Transverse colon (tissue), 4 donors: ENCODE measurements around the gene NUDCD3. TPM values are rescaled to one million over a fixed set of nuclear protein-coding genes. Genes with fewer than 3 reads are reported as not detected.

ENCODE experiments used
- DNase-seq: peaks from one replicate; pipeline ENCODE4 v3.0.0-alpha.2; 2019
- H3K27ac ChIP-seq, 4 donors: fragments of 200-600 bp; sonication (generic); 2 replicates each; pipeline ENCODE4 v1.5.1; 2016 to 2018; ENCODE audit warnings: inconsistent platforms in 4 of 4
- H3K27me3 ChIP-seq: fragments of 200-600 bp; sonication (generic); 2 replicates; pipeline ENCODE4 v1.5.1; 2017; ENCODE audit warnings: inconsistent platforms
- H3K36me3 ChIP-seq, 4 donors: fragments of 200-600 bp; sonication (generic); 2 replicates each; pipeline ENCODE4 v1.5.1; 2017 to 2019; ENCODE audit warnings: inconsistent platforms in 4 of 4
- H3K4me1 ChIP-seq, 4 donors: fragments of 200-600 bp; sonication (generic); 2 replicates each; pipeline ENCODE4 v1.5.1; 2017 to 2020; ENCODE audit warnings: inconsistent platforms in 4 of 4
- H3K4me3 ChIP-seq, 4 donors: fragments of 200-600 bp; sonication (generic); 1 replicate in 1 of 4; 2 replicates in 3 of 4; pipeline versions ENCODE4 v1.5.1 to v1.6.1; 2017 to 2019; ENCODE audit warnings: inconsistent platforms in 4 of 4
- H3K9me3 ChIP-seq, 2 donors: fragments of 200-600 bp; sonication (generic); 2 replicates each; pipeline ENCODE4 v1.5.1; 2017 to 2019; ENCODE audit warnings: inconsistent platforms in 2 of 2
- EP300 ChIP-seq: sonication (generic); formaldehyde crosslinking; IDR thresholded peaks from one replicate; pipeline ENCODE4 v1.6.1; 2017; ENCODE audit warnings: antibody characterized with exemption, low read depth
- POLR2A ChIP-seq: fragments of 450-650 bp; IDR thresholded peaks from one replicate; pipeline ENCODE4 v1.6.1; 2016; ENCODE audit warnings: antibody characterized with exemption, mild to moderate bottlenecking, moderate library complexity
- POLR2AphosphoS5 ChIP-seq, 3 donors: sonication (generic); formaldehyde crosslinking; IDR thresholded peaks; one replicate each; pipeline ENCODE4 v1.6.1; 2016; ENCODE audit warnings: antibody characterized with exemption in 3 of 3
- WGBS, 2 donors: methylation state at CpG; one replicate each; pipeline ENCODE4 v1.1.5; 2018; ENCODE audit warnings: low coverage in 1 of 2; 5-methylcytosine and 5-hydroxymethylcytosine counted together
- in situ Hi-C, 4 donors: fragments of 200-750 bp; cut with MboI; loops; one replicate each; pipeline versions ENCODE4 v1.15.0 to v1.15.1; 2017; ENCODE audit warnings: low sequenced_read_pairs in 3 of 4, low pct_ligation_motif_present in 1 of 4, low pct_unique_long_range_greater_than_20kb in 1 of 4
- intact Hi-C: fragments of 100-400 bp; cut with DNase I; formaldehyde crosslinking; loops from one replicate; pipeline ENCODE4 v1.15.1; 2023; ENCODE audit warnings: low total_unique reads
- total RNA-seq, 4 donors: library from RNA; depleted of rRNA; stranded (reverse); fragments of >200 nt; gene quantifications; one replicate each; pipeline ENCODE4 v1.1.0, GENCODE V29; 2016
- TF ChIP-seq, protein P1 (sequence below), 5 experiments: fragments of 200-600 bp in 3 of 5; fragments of 450-650 bp in 2 of 5; sonication (generic) in 3 of 5; IDR thresholded peaks; 1 replicate in 2 of 5; 2 replicates in 3 of 5; pipeline ENCODE4 v1.5.1; 2016 to 2017; ENCODE audit warnings: antibody characterized with exemption in 5 of 5, inconsistent platforms in 3 of 5, mild to moderate bottlenecking in 2 of 5, moderate library complexity in 1 of 5

NUDCD3 gene
- total RNA-seq, 4 donors from 2014 or later, result 31.9 to 76.7 (median 38.6) TPM

DNA sequence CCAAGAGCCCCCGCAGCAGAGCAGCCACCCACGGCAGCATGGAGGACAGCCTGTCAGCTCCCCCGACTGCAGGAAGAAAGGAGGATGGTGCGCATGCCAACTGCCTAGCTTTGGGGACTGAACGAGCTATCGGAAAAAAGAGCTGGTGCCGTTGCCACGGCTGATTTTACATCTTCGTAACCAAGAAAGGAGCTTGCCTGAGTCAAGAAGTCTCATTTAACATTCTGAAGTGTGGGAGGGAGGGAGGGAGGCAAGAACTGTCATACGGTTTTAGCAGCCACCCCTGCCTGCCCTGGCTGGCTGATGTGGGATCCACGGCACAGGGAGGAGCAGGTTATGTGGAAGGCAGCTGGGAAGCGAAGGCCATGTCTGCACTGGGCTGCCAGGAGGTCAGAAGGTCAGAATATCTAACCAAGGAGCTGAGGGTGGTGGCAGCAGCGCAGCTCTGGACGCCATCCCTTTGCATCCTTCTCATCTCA lies 90.4 kb downstream of the NUDCD3 start:
- Histone ChIP-seq H3K4me3 (no peak overlapping the region), H3K27me3 (no peaks in the 10 kb centered on the region), H3K4me1 (no peaks in the 10 kb centered on the region), H3K9me3 (no peaks in the 10 kb centered on the region), H3K27ac (no peak overlapping the region), H3K36me3 (peaks cover 0 to 25% (median 11%) of the 10 kb centered on the region in 4 donors)
- TF ChIP-seq EP300 (no peak), POLR2A (no peak), POLR2AphosphoS5 (IDR thresholded peaks at IDR 0.05) (no peak)
- TF ChIP-seq, protein P1, sequence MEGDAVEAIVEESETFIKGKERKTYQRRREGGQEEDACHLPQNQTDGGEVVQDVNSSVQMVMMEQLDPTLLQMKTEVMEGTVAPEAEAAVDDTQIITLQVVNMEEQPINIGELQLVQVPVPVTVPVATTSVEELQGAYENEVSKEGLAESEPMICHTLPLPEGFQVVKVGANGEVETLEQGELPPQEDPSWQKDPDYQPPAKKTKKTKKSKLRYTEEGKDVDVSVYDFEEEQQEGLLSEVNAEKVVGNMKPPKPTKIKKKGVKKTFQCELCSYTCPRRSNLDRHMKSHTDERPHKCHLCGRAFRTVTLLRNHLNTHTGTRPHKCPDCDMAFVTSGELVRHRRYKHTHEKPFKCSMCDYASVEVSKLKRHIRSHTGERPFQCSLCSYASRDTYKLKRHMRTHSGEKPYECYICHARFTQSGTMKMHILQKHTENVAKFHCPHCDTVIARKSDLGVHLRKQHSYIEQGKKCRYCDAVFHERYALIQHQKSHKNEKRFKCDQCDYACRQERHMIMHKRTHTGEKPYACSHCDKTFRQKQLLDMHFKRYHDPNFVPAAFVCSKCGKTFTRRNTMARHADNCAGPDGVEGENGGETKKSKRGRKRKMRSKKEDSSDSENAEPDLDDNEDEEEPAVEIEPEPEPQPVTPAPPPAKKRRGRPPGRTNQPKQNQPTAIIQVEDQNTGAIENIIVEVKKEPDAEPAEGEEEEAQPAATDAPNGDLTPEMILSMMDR (IDR thresholded peaks at IDR 0.05), result no peak
- WGBS, 2 donors, result 92 to 100% methylated on average over 1 to 14 of the region's 14 CpGs
- in situ Hi-C loops, result no loop called here
- DNase-seq, result no peak
- intact Hi-C loops, result no loop called here

DNA sequence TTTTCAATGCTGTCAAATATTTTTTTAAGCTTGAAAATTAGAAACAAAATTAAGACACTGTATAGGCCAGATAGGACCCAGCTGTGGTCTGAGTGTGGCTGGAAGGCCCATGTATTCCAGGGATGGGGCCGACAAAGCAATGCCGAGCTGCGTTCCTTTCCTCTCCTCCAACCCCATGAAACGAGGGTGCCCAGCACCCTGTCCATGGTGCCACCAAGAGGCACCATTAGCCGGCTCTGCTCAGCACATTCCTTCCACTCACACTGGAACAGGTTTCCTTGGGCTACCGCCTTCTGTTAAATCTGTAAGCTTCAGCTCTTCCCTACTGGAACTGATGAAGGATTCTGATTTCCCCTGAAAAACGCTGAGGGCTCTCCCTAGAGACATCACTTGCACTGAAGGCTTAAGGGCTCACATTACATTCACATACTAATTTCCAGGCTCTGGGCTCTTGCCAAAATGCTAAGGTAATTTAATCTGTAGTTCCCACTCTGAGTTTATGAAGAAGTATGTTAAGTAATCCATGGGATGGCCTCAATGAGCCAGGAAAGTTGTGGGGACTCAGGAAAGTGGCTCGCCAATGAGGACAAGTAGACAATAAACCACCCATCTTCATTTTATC lies 91.4 kb downstream of the NUDCD3 start:
- no peak for DNase-seq
- in situ Hi-C loops, result no loop called here
- H3K4me1 ChIP-seq, result no peaks in the 10 kb centered on the region
- no peaks in the 10 kb centered on the region for H3K27me3 ChIP-seq
- intact Hi-C loops, result no loop called here
- TF ChIP-seq EP300 (no peak), POLR2AphosphoS5 (IDR thresholded peaks at IDR 0.05) (no peak), POLR2A (no peak)
- TF ChIP-seq, protein P1 (IDR thresholded peaks at IDR 0.05), result no peak
- peaks cover 0 to 20% (median 8%) of the 10 kb centered on the region in 4 donors for H3K36me3 ChIP-seq
- no peaks in the 10 kb centered on the region for H3K9me3 ChIP-seq
- H3K27ac ChIP-seq, result no peak overlapping the region
- H3K4me3 ChIP-seq, result no peak overlapping the region
- WGBS, 2 donors, result 93% methylated on average over 2 to 8 of the region's 8 CpGs

DNA sequence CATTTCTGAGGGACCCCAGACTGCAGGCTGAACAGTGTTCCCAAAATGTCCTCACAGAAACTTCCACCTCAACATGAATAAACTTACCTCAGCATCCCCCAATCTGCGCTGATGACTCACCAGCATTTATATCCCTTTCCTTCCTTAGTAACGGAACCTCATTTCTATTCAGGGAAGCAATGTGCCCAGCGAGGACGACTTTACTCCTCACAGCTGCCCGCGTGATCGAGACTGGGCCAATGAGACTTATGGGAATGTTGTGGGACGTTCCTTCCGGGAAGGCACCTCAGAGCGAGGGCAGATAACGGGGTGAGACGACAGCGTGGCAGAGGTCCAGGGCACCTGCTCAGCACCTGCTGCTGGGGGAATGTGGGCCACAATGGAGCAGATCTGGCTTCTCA lies 91.9 kb downstream of the NUDCD3 start:
- no peak for DNase-seq
- Histone ChIP-seq H3K36me3 (peaks cover 0 to 14% (median 6%) of the 10 kb centered on the region in 4 donors), H3K9me3 (no peaks in the 10 kb centered on the region), H3K27me3 (no peaks in the 10 kb centered on the region), H3K27ac (no peak overlapping the region), H3K4me1 (no peaks in the 10 kb centered on the region), H3K4me3 (no peak overlapping the region)
- in situ Hi-C loops (no loop called here), intact Hi-C loops (no loop called here)
- TF ChIP-seq, protein P1 (IDR thresholded peaks at IDR 0.05), result no peak
- TF ChIP-seq EP300, result no peak
- no peak for TF ChIP-seq POLR2A
- TF ChIP-seq POLR2AphosphoS5 (IDR thresholded peaks at IDR 0.05), result no peak
- 81 to 100% methylated on average over 2 to 13 of the region's 13 CpGs for WGBS, 2 donors

DNA sequence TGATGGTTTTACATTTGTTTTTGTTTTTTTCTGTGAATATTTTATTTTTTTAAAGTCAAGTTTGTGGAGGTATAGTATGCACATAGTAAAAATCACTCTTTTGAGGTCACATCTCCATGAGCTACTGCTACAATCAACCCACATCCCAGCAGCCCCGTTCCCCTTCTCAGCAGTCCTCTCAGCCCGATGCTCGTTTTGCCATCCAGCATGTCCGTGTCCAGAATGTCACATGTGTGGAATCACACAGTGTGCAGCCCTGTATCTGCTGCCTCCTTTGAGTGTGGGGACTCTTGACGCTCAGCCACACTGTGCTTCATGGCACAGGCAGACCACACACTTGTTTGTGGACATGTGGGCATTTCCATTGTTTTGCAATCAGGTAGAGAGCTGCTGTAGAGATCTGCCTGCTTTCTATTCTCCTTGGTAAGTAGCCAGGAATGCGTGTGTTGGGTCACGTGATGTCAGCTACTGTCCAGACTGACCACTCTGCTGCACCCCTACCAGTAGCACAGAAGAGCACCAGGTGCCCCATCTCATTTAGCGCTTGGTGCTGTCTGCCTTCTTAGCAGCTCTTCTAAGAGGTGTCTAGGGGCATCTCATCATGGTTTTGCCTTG lies 93.4 kb downstream of the NUDCD3 start:
- no peak for TF ChIP-seq EP300
- TF ChIP-seq POLR2A, result no peak
- TF ChIP-seq POLR2AphosphoS5 (IDR thresholded peaks at IDR 0.05), result no peak
- TF ChIP-seq, protein P1 (IDR thresholded peaks at IDR 0.05), result no peak
- H3K27me3 ChIP-seq, result no peaks in the 10 kb centered on the region
- DNase-seq, result no peak
- no peaks in the 10 kb centered on the region for H3K4me1 ChIP-seq
- in situ Hi-C loops, result no loop called here
- H3K27ac ChIP-seq, result no peak overlapping the region
- H3K36me3 ChIP-seq, result peaks cover 0 to 9% (median 0%) of the 10 kb centered on the region in 4 donors
- H3K9me3 ChIP-seq, result no peaks in the 10 kb centered on the region
- no peak overlapping the region for H3K4me3 ChIP-seq
- WGBS, 2 donors, result 75 to 85% methylated on average over 4 to 8 of the region's 8 CpGs
- intact Hi-C loops, result no loop called here
